Hematopoietic multipotent progenitor cell treated with erythropoietin and hydrocortisone succinate and interleukin-3 and kit ligand, for 4 days (in vitro differentiated cells): ENCODE data around the gene DNAJC17.

Experiments used
- DNase-seq: peaks from one replicate; pipeline ENCODE4 v3.0.0-alpha.2; 2015

Gene DNAJC17

GRCh38 chr15:40723919-40724318, 83.4 kb downstream of the DNAJC17 start:
- DNase-seq, result no peak

- DNase-seq, result no peak
Measured at GRCh38 chr15:40722934-40723333, 84.3 kb downstream of the DNAJC17 start.

GRCh38 chr15:40722354-40722753, 84.9 kb downstream of the DNAJC17 start:
- DNase-seq, result no peak

GRCh38 chr15:40721701-40722100, 85.6 kb downstream of the DNAJC17 start:
- no peak for DNase-seq

- DNase-seq, result peak; percentile 46
Measured at GRCh38 chr15:40716165-40716564, 91.1 kb downstream of the DNAJC17 start.
